Endodermal cell (in vitro differentiated cells): ENCODE results near the gene CRY1. TPM values are rescaled to one million over a fixed set of nuclear protein-coding genes. Genes with fewer than 3 reads are reported as not detected.

Experiments
- DNase-seq: peaks from one replicate; pipeline ENCODE4 v3.0.0-alpha.2; 2017
- H3K27ac ChIP-seq: 2 replicates; pipeline ENCODE4 v1.5.1; 2013; ENCODE audit warnings: mild to moderate bottlenecking, low read depth, low read length, moderate library complexity
- H3K27me3 ChIP-seq: 2 replicates; pipeline ENCODE4 v1.6.1; 2013; ENCODE audit warnings: mild to moderate bottlenecking, low read length, moderate library complexity; ENCODE audit not compliant: insufficient read depth, control insufficient read depth, poor library complexity, severe bottlenecking
- H3K36me3 ChIP-seq: 2 replicates; pipeline ENCODE4 v1.7.0; 2013; ENCODE audit warnings: mild to moderate bottlenecking, low read length, moderate library complexity; ENCODE audit not compliant: control insufficient read depth, insufficient read depth
- H3K4me1 ChIP-seq: one replicate; pipeline ENCODE4 v1.7.0; 2013; ENCODE audit warnings: low read length; ENCODE audit not compliant: control insufficient read depth, insufficient read depth
- H3K4me3 ChIP-seq: 2 replicates; pipeline ENCODE4 v1.5.1; 2013; ENCODE audit warnings: mild to moderate bottlenecking, low read length, moderate library complexity
- H3K9ac ChIP-seq: 2 replicates; pipeline ENCODE4 v1.6.1; 2013; ENCODE audit warnings: mild to moderate bottlenecking, low read length, moderate library complexity; ENCODE audit not compliant: poor library complexity, severe bottlenecking; ENCODE audit errors: extremely low read depth
- H3K9me3 ChIP-seq: 2 replicates; pipeline ENCODE4 v1.6.1; 2013; ENCODE audit warnings: mild to moderate bottlenecking, low read length, moderate library complexity; ENCODE audit not compliant: control insufficient read depth
- H3K27ac Mint-ChIP-seq: 2 replicates; pipeline ENCODE4 v1.8.0; 2020; ENCODE audit warnings: mixed read lengths
- H3K27me3 Mint-ChIP-seq: 2 replicates; pipeline ENCODE4 v1.8.0; 2021; ENCODE audit warnings: mild to moderate bottlenecking, mixed read lengths; ENCODE audit not compliant: insufficient read depth
- H3K36me3 Mint-ChIP-seq: 2 replicates; pipeline ENCODE4 v1.8.0; 2020; ENCODE audit warnings: low read depth, mixed read lengths
- H3K4me1 Mint-ChIP-seq: 2 replicates; pipeline ENCODE4 v1.8.0; 2020; ENCODE audit warnings: mixed read lengths
- H3K4me3 Mint-ChIP-seq: 2 replicates; pipeline ENCODE4 v1.8.0; 2020; ENCODE audit warnings: mild to moderate bottlenecking, moderate library complexity, mixed read lengths
- H3K9me3 Mint-ChIP-seq: 2 replicates; pipeline ENCODE4 v1.8.0; 2020; ENCODE audit warnings: mild to moderate bottlenecking, mixed read lengths
- CTCF ChIP-seq: fragments of 200-600 bp; sonication (generic); conservative IDR thresholded peaks from 2 replicates; pipeline ENCODE4 v1.5.0; 2021; ENCODE audit warnings: antibody characterized with exemption, mild to moderate bottlenecking
- WGBS, 2 experiments: methylation state at CpG; one replicate each; pipeline versions ENCODE4 v1.1.5 to v1.1.7; 2013; ENCODE audit warnings: missing lambda C conversion rate in 2 of 2, mixed read lengths in 1 of 2; ENCODE audit not compliant: insufficient coverage in 1 of 2, insufficient read length in 1 of 2; 5-methylcytosine and 5-hydroxymethylcytosine counted together
- total RNA-seq, 2 donors: library from RNA; stranded (reverse); fragmentation: NEBNext Ultra II Directional in 1 of 2; extraction: Animal tissue kit (Norgen Biotek cat#: 25700) in 1 of 2; gene quantifications; 2 replicates in 1 of 2; 3 replicates in 1 of 2; pipeline ENCODE4 v1.2.1, GENCODE V29; 2021

CRY1 gene
- total RNA-seq, 2 donors from 2014 or later, result 29.9 to 33.4 TPM

GRCh38 chr12:107135177-107135576, 41.8 kb upstream of the CRY1 start:
- no peak for TF ChIP-seq CTCF
- Histone ChIP-seq H3K4me3 (no peak overlapping the region), H3K4me1 (peaks cover 17% of the 10 kb centered on the region), H3K27me3 (no peaks in the 10 kb centered on the region), H3K27ac (no peak overlapping the region), H3K36me3 (no peaks in the 10 kb centered on the region), H3K9me3 (peaks cover 7% of the 10 kb centered on the region), H3K9ac (no peak overlapping the region)
- Mint-ChIP-seq H3K27me3 (peaks cover 22% of the 10 kb centered on the region), H3K27ac (peak overlapping the region; percentile 91), H3K36me3 (no peaks in the 10 kb centered on the region), H3K9me3 (no peaks in the 10 kb centered on the region), H3K4me3 (no peak overlapping the region), H3K4me1 (peaks cover 37% of the 10 kb centered on the region)
- WGBS, 2 experiments, result 97 to 100% methylated on average over 1 to 2 of the region's 2 CpGs
- DNase-seq, result peak; percentile 83

GRCh38 chr12:107134558-107134957, 41.2 kb upstream of the CRY1 start:
- no peak overlapping the region for H3K27ac ChIP-seq
- no peaks in the 10 kb centered on the region for H3K36me3 ChIP-seq
- peak; percentile 90 for DNase-seq
- no peaks in the 10 kb centered on the region for H3K36me3 Mint-ChIP-seq
- peak; percentile 81 for TF ChIP-seq CTCF
- no peaks in the 10 kb centered on the region for H3K27me3 ChIP-seq
- peaks cover 41% of the 10 kb centered on the region for H3K4me1 Mint-ChIP-seq
- no peak overlapping the region for H3K4me3 ChIP-seq
- H3K4me1 ChIP-seq, result peaks cover 17% of the 10 kb centered on the region
- H3K9ac ChIP-seq, result no peak overlapping the region
- peak overlapping the region; percentile 91 for H3K27ac Mint-ChIP-seq
- 83 to 100% methylated on average over 1 of the region's 1 CpG for WGBS, 2 experiments
- H3K9me3 Mint-ChIP-seq, result no peaks in the 10 kb centered on the region
- no peak overlapping the region for H3K4me3 Mint-ChIP-seq
- peaks cover 7% of the 10 kb centered on the region for H3K9me3 ChIP-seq
- H3K27me3 Mint-ChIP-seq, result peaks cover 22% of the 10 kb centered on the region

GRCh38 chr12:107133462-107133861, 40.1 kb upstream of the CRY1 start:
- Histone ChIP-seq H3K27ac (no peak overlapping the region), H3K36me3 (no peaks in the 10 kb centered on the region), H3K9ac (no peak overlapping the region), H3K4me3 (no peak overlapping the region), H3K9me3 (peaks cover 7% of the 10 kb centered on the region), H3K27me3 (no peaks in the 10 kb centered on the region), H3K4me1 (peaks cover 17% of the 10 kb centered on the region)
- no peak overlapping the region for H3K4me3 Mint-ChIP-seq
- TF ChIP-seq CTCF, result peak; percentile 55
- H3K9me3 Mint-ChIP-seq, result no peaks in the 10 kb centered on the region
- no peaks in the 10 kb centered on the region for H3K36me3 Mint-ChIP-seq
- 84 to 88% methylated on average over 4 of the region's 4 CpGs for WGBS, 2 experiments
- peaks cover 16% of the 10 kb centered on the region for H3K27me3 Mint-ChIP-seq
- peaks cover 42% of the 10 kb centered on the region for H3K4me1 Mint-ChIP-seq
- peak overlapping the region; percentile 72 for H3K27ac Mint-ChIP-seq
- DNase-seq, result no peak
